Endodermal cell (in vitro differentiated cells): ENCODE data around the gene DERA. TPM values are rescaled to one million over a fixed set of nuclear protein-coding genes. Genes with fewer than 3 reads are reported as not detected.

Experiments used
- DNase-seq: peaks from one replicate; pipeline ENCODE4 v3.0.0-alpha.2; 2017
- H3K27ac ChIP-seq: 2 replicates; pipeline ENCODE4 v1.5.1; 2013; ENCODE audit warnings: mild to moderate bottlenecking, low read depth, low read length, moderate library complexity
- H3K27me3 ChIP-seq: 2 replicates; pipeline ENCODE4 v1.6.1; 2013; ENCODE audit warnings: mild to moderate bottlenecking, low read length, moderate library complexity; ENCODE audit not compliant: insufficient read depth, control insufficient read depth, poor library complexity, severe bottlenecking
- H3K36me3 ChIP-seq: 2 replicates; pipeline ENCODE4 v1.7.0; 2013; ENCODE audit warnings: mild to moderate bottlenecking, low read length, moderate library complexity; ENCODE audit not compliant: control insufficient read depth, insufficient read depth
- H3K4me1 ChIP-seq: one replicate; pipeline ENCODE4 v1.7.0; 2013; ENCODE audit warnings: low read length; ENCODE audit not compliant: control insufficient read depth, insufficient read depth
- H3K4me3 ChIP-seq: 2 replicates; pipeline ENCODE4 v1.5.1; 2013; ENCODE audit warnings: mild to moderate bottlenecking, low read length, moderate library complexity
- H3K9ac ChIP-seq: 2 replicates; pipeline ENCODE4 v1.6.1; 2013; ENCODE audit warnings: mild to moderate bottlenecking, low read length, moderate library complexity; ENCODE audit not compliant: poor library complexity, severe bottlenecking; ENCODE audit errors: extremely low read depth
- H3K9me3 ChIP-seq: 2 replicates; pipeline ENCODE4 v1.6.1; 2013; ENCODE audit warnings: mild to moderate bottlenecking, low read length, moderate library complexity; ENCODE audit not compliant: control insufficient read depth
- H3K27ac Mint-ChIP-seq: 2 replicates; pipeline ENCODE4 v1.8.0; 2020; ENCODE audit warnings: mixed read lengths
- H3K27me3 Mint-ChIP-seq: 2 replicates; pipeline ENCODE4 v1.8.0; 2021; ENCODE audit warnings: mild to moderate bottlenecking, mixed read lengths; ENCODE audit not compliant: insufficient read depth
- H3K36me3 Mint-ChIP-seq: 2 replicates; pipeline ENCODE4 v1.8.0; 2020; ENCODE audit warnings: low read depth, mixed read lengths
- H3K4me1 Mint-ChIP-seq: 2 replicates; pipeline ENCODE4 v1.8.0; 2020; ENCODE audit warnings: mixed read lengths
- H3K4me3 Mint-ChIP-seq: 2 replicates; pipeline ENCODE4 v1.8.0; 2020; ENCODE audit warnings: mild to moderate bottlenecking, moderate library complexity, mixed read lengths
- H3K9me3 Mint-ChIP-seq: 2 replicates; pipeline ENCODE4 v1.8.0; 2020; ENCODE audit warnings: mild to moderate bottlenecking, mixed read lengths
- WGBS, 2 experiments: methylation state at CpG; one replicate each; pipeline versions ENCODE4 v1.1.5 to v1.1.7; 2013; ENCODE audit warnings: missing lambda C conversion rate in 2 of 2, mixed read lengths in 1 of 2; ENCODE audit not compliant: insufficient coverage in 1 of 2, insufficient read length in 1 of 2; 5-methylcytosine and 5-hydroxymethylcytosine counted together
- total RNA-seq, 2 donors: library from RNA; stranded (reverse); fragmentation: NEBNext Ultra II Directional in 1 of 2; extraction: Animal tissue kit (Norgen Biotek cat#: 25700) in 1 of 2; gene quantifications; 2 replicates in 1 of 2; 3 replicates in 1 of 2; pipeline ENCODE4 v1.2.1, GENCODE V29; 2021
- TF ChIP-seq, protein P1 (sequence below): fragments of 200-600 bp; sonication (generic); conservative IDR thresholded peaks from 2 replicates; pipeline ENCODE4 v1.5.0; 2021; ENCODE audit warnings: antibody characterized with exemption, mild to moderate bottlenecking

DERA gene
- total RNA-seq, 2 donors from 2014 or later = 81.7 to 125 TPM

DNA sequence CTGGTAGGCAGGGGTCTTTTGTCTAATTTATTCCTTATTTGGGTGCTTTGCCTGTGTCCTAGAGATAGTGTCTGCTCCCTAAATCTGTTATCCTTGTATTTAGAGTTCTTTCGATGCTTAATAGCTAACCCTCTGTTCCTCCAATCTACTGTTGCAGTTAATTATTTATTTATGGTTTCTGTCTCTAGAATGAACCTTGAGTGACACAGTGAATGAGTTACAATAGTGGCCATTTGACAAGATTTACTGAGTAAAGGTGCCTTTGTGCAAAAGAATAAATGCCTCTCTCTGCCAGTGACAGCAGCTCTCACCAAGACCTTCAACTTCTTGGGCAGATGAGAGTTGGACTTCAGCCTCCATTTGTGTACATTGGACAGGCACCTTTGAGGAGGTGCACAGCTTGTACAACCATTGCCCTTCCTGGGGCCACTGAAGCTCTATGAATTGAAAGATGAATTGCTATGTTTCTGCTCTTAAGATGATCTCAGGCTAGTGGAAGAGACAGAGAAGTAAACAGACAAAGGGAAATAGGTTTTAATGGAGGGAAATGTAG is 165.9 kb downstream of the DERA start:
- no peak for DNase-seq
- Histone ChIP-seq H3K4me1 (no peaks in the 10 kb centered on the region), H3K9ac (no peak overlapping the region), H3K36me3 (no peaks in the 10 kb centered on the region), H3K4me3 (no peak overlapping the region), H3K9me3 (no peaks in the 10 kb centered on the region), H3K27me3 (no peaks in the 10 kb centered on the region), H3K27ac (no peak overlapping the region)
- Mint-ChIP-seq H3K27ac (no peak overlapping the region), H3K4me1 (no peaks in the 10 kb centered on the region), H3K36me3 (no peaks in the 10 kb centered on the region), H3K27me3 (no peaks in the 10 kb centered on the region), H3K9me3 (no peaks in the 10 kb centered on the region), H3K4me3 (no peak overlapping the region)
- 88% methylated on average over 1 of the region's 1 CpG; no CpG with 5 or more reads in 1 of the 2 experiments for WGBS, 2 experiments
- TF ChIP-seq, protein P1, sequence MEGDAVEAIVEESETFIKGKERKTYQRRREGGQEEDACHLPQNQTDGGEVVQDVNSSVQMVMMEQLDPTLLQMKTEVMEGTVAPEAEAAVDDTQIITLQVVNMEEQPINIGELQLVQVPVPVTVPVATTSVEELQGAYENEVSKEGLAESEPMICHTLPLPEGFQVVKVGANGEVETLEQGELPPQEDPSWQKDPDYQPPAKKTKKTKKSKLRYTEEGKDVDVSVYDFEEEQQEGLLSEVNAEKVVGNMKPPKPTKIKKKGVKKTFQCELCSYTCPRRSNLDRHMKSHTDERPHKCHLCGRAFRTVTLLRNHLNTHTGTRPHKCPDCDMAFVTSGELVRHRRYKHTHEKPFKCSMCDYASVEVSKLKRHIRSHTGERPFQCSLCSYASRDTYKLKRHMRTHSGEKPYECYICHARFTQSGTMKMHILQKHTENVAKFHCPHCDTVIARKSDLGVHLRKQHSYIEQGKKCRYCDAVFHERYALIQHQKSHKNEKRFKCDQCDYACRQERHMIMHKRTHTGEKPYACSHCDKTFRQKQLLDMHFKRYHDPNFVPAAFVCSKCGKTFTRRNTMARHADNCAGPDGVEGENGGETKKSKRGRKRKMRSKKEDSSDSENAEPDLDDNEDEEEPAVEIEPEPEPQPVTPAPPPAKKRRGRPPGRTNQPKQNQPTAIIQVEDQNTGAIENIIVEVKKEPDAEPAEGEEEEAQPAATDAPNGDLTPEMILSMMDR = no peak

DNA sequence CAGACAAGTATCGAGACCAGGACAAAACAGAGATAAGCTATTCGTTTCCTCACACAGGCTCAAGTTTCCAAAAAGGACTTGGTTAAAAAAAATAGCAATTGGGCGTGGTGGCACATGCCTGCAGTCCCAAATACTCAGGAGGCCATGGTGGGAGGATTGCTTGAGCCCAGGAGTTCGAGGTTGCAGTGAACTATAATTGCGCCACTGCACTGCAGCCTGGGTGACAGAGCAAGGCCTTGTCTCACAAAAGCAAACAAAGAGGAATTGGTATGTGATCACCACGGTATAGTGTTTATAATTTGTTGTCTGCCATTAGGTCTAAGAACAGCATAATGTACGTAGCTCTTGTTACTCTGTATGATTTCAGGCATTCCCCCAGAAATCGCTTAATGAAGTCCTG is 175.3 kb downstream of the DERA start:
- H3K4me1 ChIP-seq = no peaks in the 10 kb centered on the region
- H3K9me3 ChIP-seq = peaks cover 1% of the 10 kb centered on the region
- peaks cover 9% of the 10 kb centered on the region for H3K4me1 Mint-ChIP-seq
- H3K27me3 Mint-ChIP-seq = no peaks in the 10 kb centered on the region
- no peak overlapping the region for H3K4me3 ChIP-seq
- no peak for DNase-seq
- TF ChIP-seq, protein P1 = no peak
- no peak overlapping the region for H3K27ac ChIP-seq
- H3K9ac ChIP-seq = no peak overlapping the region
- H3K4me3 Mint-ChIP-seq = no peak overlapping the region
- WGBS, 2 experiments = 90 to 92% methylated on average over 8 of the region's 8 CpGs
- H3K27me3 ChIP-seq = no peaks in the 10 kb centered on the region
- peaks cover 10% of the 10 kb centered on the region for H3K9me3 Mint-ChIP-seq
- no peaks in the 10 kb centered on the region for H3K36me3 Mint-ChIP-seq
- no peaks in the 10 kb centered on the region for H3K36me3 ChIP-seq
- no peak overlapping the region for H3K27ac Mint-ChIP-seq

DNA sequence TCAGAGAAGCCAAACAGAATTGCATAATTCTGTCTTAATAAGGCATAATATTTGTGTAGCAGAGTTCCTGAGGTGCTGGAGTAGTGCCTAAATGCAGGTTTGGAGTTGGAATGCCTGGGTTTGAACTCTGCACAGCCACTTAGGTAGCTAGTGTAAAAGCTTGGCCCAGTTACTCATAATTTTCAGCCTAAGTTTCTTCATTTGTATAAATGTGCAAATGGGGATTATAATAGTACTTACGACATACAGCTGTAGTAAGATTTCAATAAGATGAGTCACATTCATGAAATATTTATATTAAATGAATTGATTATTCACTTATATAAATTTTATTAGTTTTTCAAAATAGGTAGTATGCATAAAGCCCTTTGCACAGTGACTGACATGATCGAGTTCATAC is 175.8 kb downstream of the DERA start:
- peaks cover 9% of the 10 kb centered on the region for H3K4me1 Mint-ChIP-seq
- TF ChIP-seq, protein P1 = no peak
- H3K9me3 Mint-ChIP-seq = peaks cover 15% of the 10 kb centered on the region
- H3K4me3 Mint-ChIP-seq = no peak overlapping the region
- no peaks in the 10 kb centered on the region for H3K36me3 Mint-ChIP-seq
- no peak overlapping the region for H3K27ac Mint-ChIP-seq
- no peak overlapping the region for H3K4me3 ChIP-seq
- H3K36me3 ChIP-seq = no peaks in the 10 kb centered on the region
- no peaks in the 10 kb centered on the region for H3K27me3 ChIP-seq
- H3K9me3 ChIP-seq = peaks cover 6% of the 10 kb centered on the region
- no peaks in the 10 kb centered on the region for H3K4me1 ChIP-seq
- no peak for DNase-seq
- H3K27ac ChIP-seq = no peak overlapping the region
- H3K27me3 Mint-ChIP-seq = no peaks in the 10 kb centered on the region
- 96% methylated on average over 1 of the region's 2 CpGs; no CpG with 5 or more reads in 1 of the 2 experiments for WGBS, 2 experiments
- H3K9ac ChIP-seq = no peak overlapping the region

Other genes with a start within 250 kb of the DERA start
- gene EPS8, start 121.9 kb upstream of the DERA start, total RNA-seq = 1 to 10 TPM; 6.7 to 8.1 TPM
- gene STRAP, start 28.9 kb upstream of the DERA start, total RNA-seq = 100 to 1,000 TPM; 188 to 362 TPM